Femur (tissue), 1 donor: ENCODE results near the gene MTG1.
A peak's percentile ranks its signal among the peaks of the same experiment; 100 is the strongest.
"Not testable (repeated sequence)": the region's sequence is repeated elsewhere in the genome, so short reads cannot be mapped to it uniquely, and the experiment has no call there.

ENCODE experiments used
- DNase-seq: peaks from one replicate; pipeline ENCODE4 v3.0.0-alpha.2; 2017

Gene MTG1

DNA sequence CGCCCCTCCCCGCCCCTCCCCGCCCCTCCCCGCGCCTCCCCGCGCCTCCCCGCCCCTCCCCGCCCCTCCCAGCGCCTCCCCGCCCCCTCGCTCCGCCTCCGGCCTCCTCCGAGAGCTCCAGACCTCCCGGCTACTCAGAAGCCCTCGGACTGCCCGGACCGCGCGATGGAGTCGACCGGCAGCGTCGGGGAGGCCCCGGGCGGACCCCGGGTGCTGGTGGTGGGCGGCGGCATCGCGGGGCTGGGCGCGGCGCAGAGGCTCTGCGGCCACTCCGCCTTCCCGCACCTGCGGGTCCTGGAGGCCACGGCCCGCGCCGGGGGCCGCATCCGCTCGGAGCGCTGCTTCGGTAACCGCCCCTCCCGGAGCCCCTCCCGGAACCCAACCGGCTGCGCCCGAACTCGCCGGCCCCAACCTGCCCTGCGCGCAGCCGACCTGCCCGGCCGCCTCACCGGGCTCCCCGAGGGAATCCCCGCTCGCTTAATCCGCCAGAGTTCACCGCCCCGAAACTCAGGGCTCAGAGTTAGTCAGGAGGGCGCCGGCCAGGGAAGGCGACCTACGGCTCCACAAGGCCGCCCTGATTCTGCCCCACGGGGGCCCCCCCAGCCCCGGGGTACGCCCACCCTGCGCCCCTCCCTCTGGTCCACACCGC is 14.7 kb upstream of the MTG1 start, which contains the start of gene PAOX:
TSS of gene PAOX (plus strand) at position 111 of the 649 bp plus-strand sequence. CDS start at position 166, 55 bp downstream.
- peak; percentile 78 for DNase-seq

DNA sequence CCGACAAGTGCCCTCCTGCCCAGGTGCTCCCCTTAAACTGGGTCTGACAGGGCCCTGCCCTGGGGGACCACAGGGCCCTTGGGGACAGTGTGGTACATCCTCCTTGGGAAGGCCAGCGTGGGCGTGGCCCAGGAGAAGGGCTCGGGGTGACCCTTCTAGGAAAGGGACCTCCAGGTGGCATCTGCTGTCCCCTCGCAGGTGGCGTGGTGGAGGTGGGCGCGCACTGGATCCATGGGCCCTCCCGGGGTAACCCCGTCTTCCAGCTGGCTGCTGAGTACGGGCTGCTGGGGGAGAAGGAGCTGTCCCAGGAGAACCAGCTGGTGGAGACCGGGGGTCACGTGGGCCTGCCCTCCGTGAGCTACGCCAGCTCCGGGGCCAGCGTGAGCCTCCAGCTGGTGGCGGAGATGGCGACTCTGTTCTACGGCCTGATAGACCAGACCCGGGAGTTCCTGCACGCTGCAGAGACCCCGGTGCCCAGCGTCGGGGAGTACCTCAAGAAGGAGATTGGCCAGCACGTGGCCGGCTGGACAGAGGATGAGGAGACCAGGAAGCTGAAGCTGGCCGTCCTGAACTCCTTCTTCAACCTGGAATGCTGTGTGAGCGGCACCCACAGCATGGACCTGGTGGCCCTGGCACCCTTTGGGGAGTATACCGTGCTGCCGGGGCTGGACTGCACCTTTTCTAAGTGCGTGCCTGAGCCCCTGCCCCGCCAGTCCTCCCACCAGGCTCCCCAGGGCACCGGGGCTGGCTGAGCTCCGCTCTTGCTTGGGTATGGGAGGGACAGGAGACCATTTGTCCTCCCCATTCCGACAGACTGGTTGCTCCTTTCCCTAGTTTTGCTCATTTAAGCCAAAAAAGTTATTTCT is 13.9 kb upstream of the MTG1 start:
- no peak for DNase-seq

DNA sequence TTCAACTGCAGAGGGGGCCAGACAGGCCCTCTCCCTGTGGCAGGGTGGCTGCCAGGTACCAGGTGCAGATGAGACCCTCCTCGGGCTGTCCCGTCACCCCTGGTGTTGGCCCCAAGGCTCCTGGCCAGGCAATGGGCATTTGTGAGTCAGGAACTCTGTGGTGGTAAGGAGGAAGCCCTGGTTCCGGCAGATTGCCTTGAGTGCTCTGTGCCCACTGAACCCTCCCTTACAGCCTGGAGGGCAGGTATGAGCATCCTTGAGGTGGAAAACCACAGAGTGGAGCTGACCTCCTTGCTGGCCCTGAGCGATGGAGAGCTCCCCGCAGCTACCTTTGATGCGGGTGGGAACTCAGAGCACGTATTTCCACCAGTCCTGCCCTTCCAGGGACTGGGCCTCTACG is 12.9 kb upstream of the MTG1 start:
- no peak for DNase-seq

DNA sequence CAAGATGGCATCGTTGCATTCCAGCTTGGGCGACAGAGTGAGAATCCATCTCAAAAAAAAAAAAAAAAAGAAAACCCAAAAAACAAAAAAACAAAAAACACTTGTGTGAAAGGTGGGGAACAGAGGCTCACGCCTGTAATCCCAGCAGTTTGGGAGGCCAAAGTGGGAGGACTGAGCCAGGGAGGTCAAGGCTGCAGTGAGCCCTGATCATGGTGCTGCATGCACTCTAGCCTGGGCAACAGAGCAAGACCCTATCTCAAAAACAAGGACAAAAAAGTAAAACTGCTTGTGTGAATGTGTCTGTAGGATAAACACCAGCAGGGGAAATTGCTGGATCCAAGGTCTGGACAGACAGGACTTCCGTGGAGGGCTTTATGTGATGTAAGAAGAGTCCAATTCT is 10.4 kb upstream of the MTG1 start:
- no peak for DNase-seq

DNA sequence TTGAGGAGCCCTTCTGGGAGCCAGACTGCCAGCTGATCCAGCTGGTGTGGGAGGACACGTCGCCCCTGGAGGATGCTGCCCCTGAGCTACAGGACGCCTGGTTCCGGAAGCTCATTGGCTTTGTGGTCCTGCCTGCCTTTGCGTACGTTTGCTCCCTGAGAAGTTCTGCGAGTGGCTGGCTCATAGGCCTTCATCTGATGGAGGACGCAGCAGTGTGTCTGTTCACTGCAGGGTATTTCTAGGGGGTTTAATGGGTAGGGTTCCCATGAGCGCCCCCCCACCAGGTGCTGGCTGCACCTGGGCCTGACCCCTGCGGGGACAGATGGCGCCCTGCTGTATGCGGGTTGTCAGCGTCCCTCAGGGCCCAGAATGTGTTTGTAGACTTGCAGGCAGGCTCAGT is 9.9 kb upstream of the MTG1 start:
- no peak for DNase-seq

DNA sequence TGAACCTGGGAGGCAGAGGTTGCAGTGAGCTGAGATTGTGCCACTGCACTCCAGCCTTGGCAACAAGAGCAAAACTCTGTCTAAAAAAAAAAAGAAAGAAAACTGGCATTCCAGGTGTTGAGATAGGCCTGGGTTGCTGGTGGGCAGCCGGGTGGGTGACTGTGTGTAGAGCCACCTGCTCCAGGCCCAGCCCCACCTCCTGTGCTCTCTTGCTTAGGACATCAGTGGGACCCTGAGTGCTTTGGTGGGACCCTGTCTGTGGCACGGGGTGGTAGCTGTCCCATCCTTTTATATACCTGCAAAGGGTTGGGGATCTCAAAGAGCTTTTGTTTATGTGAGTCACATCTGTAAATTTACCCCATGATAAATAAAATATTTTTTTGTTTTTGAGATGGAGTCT is 8.7 kb upstream of the MTG1 start:
- no peak for DNase-seq

DNA sequence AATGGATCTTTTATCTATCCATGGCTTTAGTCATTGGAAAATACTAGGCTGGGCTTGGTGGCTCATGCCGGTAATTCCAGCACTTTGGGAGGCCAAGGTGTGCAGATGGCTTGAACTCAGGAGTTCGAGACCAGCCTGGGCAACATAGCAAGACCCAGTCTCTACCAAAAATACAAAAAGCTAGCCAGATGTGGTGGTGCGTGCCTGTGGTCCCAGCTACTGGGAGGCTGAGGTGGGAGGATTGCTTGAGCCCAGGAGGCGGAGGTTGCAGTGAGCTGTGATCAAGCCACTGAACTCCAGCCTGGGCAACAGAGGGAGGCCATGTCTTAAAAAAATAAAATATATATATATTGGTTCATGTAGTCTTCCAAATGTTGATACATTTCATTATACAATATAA is 7.0 kb upstream of the MTG1 start:
- DNase-seq: not testable (repeated sequence)

DNA sequence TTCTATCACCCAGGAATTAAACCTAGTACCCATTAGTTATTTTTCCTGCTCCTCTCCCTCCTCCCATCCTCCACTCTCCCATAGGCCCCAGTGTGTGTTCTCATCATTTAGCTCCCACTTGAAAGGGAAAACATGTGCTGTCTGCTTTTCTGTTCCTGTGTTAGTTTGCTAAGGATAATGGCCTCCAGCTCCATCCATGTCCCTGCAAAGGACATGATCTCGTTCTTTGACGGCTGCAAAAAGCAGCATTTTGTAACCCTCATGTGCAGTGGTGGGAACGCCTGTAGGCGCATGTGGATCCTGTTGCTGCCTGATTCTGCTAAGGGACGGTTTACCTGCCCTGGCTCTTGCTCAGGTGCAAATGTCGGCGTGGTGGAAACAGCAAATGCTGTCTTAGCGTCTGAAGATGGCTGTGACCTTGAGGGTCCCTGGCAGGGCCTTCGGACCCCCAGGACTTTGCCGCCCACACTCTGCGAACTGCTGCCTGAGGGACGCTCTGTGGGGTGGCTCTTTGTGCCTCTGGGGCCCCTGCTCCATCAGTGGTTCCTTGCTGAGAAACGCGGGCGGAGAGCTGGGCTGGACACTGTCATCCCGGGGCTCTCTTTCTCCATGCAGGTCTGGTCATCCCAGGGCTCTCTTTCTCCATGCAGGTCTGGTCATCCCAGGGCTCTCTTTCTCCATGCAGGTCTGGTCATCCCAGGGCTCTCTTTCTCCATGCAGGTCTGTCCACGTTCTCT is 5.6 kb upstream of the MTG1 start:
- no peak for DNase-seq

DNA sequence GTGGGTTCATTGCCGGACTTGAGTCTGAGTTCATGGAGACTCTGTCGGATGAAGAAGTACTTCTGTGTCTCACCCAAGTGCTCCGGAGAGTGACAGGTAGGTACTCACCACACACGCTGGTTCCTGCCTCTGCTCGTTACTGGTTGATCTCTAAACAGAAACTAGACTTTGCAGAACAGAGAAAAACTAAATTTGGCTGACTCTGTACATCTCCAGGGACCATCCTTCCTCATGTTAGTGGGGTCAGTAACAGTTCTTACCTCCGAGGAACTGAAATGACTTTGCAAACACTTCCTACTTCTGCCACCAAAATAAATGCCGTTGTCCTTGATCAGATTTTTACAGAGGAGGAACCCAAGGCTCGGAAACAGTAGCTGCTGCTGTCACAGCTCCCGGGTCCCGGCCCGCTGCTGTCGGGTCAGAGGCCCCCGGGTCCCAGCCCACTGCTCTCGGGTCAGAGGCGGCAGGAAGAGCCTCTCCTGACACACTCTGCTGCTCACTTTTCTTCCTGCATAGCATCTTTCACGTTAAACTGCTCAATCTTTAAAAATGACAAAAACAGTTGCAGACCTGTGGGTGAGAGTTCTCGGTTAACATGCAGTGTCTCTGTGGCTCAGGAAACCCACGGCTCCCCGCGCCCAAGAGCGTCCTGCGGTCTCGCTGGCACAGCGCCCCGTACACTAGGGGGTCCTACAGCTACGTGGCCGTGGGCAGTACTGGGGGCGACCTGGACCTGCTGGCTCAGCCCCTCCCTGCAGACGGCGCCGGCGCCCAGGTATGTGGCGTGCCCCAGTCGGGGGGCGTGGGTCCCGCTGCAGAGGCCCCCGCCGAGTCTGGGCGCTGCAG is 4.8 kb upstream of the MTG1 start:
- DNase-seq: no peak

DNA sequence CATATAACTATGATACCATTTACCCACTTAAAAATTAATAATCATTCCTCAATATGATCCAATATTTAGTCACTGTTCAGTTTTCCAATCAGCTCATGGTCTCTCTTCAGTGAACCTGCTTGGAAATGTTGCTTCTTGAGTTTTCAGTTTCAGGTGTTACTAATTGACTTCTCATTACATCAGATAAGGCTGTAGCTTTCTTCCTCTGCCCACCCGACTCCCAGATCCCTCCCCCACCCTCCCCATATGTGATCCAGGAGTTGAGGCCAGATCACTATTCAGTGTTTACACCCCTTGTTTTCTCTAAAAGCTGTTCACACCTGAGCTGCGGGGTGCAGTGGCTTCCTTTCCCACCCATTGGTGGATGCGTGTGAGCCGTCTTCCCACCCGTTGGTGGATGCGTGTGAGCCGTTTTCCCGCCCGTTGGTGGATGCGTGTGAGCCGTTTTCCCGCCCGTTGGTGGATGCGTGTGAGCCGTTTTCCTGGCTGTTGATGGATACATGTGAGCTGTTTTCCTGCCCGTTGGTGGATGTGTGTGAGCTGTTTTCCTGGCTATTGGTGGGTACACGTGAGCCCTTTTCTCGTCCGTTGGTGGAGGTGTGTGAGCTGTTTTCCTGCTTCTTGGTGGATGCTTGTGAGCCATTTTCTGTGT is 3.2 kb upstream of the MTG1 start:
- DNase-seq: no peak

DNA sequence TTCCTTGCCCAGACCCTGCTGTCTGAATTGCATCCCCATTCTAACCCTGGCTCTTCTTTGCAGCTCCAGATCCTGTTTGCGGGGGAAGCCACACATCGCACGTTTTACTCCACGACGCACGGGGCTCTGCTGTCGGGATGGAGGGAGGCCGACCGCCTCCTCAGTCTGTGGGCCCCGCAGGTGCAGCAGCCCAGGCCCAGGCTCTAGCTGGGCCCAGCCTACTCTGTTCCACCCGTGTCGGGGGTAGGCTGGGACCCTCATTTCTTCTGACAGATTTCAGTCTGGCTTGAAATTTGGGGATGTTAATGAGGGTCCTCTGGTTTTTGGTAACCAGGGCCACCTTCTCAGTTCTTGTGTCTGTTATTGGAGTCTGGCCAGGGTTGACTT is 2.7 kb upstream of the MTG1 start:
- no peak for DNase-seq

DNA sequence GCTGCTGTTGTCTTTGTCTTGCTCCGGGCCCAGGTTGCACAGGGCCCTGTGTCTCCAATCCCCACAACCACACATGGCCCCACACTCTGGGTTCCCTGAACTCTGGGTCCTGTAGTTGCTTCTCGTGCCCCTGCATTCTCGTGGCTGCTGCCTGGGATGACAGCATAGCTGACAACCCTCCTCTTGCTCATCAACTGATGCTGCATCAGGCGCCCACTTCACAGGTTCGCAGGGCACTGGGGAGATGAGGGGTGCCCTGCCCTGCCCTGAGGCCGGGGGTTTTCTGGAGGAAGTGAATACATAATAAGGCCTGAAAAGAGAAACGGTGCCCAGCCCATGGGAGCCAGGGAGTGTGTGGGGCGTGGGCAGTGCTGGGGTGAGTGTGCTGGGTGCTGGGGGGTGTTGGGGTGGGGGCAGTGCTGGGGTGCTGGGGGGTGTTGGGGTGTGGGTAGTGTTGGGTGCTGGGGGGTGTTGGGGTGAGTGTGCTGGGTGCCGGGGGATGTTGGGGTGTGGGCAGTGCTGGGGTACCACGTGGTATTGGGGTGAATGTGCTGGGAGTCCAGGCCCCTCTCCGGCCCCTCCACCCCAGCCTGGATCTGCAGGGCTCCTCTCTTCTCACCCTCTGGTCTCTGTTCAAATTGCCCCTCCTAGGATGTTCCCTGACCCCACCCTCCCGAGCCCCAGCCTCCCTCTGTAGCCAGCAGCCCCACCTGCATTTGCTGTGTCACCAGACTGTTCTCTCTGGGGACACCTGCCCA is 2.0 kb upstream of the MTG1 start:
- DNase-seq: no peak

DNA sequence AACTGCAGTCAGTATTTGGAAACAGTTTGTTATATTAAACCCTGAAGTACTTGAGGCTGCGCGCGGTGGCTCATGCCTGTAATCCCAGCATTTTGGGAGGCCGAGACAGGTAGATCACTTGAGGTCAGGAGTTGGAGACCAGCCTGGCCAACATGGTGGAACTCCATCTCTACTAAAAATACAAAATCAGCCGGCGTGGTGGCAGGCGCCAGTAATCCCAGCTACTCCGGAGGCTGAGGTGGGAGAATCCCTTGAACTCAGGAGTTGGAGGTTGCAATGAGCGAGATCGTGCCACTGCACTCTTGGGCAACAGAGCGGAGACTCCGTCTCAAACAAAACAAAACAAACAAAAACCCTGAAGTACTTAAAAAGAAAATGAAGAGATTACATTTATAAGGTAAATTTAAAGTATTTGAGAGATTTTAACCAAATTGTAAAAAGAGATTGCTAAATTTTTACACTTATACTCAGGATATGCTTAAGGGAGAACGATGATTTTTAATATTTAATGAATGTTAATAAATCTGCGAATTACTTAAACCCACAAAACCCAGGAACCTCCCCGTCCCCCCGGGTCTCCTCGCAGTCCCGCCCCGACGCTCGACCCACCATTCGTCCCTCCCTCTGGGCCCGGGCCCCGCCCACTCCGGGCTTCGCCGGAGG is 425 bp upstream of the MTG1 start:
- no peak for DNase-seq

DNA sequence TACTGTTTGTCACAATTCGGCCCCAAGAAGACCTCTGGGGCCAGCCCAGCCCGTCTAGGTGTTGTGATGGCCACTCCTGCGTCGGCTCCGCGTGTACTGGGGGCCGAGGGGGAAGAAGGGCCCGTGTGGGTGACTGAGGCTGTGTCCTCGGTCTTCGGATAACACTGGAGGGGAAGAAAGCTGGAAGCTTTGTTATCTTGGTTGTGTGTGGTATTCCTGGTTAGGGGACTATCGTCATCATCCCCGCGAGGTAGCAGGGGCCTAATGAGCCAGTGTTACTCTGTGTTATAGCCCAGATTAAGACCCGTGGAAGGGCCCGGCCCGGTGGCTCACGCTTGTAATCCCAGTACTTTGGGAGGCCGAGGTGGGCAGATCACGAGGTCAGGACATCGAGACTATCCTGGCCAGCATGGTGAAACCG is 854 bp downstream of the MTG1 start:
- no peak for DNase-seq

DNA sequence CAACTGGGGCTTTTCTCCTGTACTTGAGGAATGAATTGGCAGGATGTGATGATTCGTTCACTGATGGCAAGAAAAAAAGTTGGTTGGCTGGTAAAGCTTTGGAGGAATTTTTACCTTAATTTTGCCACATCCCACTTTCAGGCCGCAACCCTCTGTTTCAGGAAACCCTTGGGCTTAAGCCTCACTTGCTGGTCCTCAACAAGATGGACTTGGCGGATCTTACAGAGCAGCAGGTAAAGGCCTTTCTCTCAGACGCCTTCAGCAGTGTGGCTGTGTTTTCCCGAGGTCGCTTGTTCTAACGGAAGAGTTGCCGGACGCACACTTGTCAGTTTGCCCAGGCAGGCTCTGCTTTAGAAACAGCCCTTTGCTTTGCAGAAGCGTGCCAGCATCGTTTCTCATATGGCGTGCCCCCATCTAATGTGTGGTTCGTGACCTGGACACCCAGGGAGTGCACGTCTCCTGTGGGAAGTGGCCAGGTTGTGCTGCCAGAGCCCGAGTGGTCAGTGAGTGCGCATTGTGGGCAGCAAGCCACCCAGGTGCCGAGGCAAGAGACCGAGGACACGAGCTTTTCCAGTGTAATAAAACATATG is 2.2 kb downstream of the MTG1 start:
- DNase-seq: no peak

DNA sequence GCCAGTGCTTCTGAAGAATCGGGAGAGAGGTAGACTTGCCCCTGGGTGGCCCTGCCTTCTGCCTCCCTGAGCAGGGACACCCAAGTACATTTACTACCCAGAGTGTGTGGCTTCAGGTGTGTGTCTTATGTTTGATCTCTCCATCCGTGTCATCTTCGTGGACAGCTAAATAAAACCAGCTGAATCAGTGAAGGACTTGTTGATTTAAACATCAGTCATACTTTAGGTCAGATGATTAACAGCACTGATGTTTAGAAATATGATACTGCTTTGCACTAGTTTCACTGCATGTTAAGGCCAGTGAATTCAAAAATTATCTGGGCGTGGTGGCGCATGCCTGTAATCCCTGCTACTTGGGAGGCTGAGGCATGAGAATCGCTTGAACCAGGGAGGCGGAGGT is 4.0 kb downstream of the MTG1 start:
- DNase-seq: no peak

DNA sequence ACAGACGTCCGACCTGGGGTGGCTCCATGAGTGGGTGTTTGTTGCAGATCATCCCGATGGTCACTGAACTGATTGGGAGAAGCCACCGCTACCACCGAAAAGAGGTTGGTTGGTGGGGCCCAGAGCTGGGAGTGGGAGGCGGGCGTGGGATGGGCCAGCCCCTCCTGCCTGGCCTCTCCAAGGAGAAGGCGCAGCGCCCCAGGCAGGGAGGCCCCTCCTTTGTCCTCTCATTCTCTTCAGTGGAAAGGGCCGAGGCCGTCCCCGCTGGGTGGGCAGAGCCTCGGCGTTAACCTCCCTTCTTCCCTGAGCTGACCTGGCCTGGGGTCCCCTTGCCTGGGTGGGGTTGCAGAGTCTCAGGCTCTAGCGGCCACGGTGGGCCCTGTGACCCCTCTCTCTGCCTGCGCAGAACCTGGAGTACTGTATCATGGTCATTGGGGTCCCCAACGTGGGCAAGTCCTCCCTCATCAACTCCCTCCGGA is 5.2 kb downstream of the MTG1 start:
- no peak for DNase-seq

DNA sequence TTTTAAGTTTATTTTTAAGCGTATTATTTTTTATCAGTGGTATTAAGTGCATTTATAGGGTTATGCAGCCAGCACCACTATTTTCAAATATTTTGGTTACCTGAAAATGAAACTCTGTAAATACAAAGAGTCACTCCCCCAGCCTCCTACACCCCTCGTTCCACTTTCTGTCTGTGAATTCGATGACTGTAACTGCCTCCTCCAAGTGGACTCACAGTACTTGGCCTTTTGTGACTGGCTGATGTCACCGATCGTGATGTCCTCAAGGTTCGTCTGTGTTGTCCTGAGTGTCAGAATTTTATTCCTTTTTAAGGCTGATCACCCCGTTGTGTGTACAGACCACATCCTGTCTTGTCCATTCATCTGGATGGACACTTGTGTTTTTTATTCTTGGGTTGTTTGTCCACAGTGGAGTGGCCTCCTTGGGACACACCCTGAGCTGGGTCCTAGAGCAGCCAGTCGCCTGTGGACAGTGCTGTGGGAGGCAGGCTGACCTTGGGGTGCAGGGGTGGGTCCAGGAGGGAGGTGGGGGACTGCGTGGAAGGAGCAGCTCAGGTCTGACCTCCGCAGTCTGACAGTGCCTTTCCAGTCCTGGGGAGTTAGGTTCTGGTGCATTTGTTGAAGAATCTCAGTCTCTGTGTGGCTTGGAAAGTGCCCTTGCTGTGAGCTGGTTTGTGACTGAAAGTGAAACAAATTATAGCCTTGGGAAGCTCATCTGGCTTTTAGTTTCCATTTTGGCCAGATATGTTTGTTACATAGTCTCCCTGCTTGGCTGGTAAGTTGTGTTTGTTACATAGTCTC is 6.9 kb downstream of the MTG1 start:
- no peak for DNase-seq

DNA sequence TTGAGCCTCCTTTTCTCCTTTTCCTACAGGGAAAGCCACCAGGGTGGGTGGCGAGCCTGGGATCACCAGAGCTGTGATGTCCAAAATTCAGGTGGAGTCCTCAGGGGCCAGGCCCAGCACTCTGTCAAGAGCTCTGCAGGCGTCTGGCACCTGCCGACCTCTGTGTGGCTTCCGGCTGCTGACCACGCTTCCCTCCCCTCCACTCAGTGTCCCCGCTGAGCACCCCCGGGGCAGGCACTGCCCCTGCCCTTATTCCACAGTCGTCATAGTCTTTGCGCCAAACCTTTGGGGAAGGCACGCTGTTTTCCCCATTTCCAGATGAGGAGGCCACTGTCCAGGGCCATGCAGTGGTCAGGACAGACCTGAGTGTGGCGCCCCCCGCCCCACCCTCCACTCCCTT is 7.5 kb downstream of the MTG1 start:
- DNase-seq: no peak
